HG02840 (cell line): ENCODE data around the gene GPATCH4.

Experiments used
- ATAC-seq: cut with Tn5 transposase; IDR thresholded peaks from one replicate; pipeline ENCODE4 v1.9.1; 2021; ENCODE audit warnings: mild to moderate bottlenecking, moderate library complexity, moderate number of reproducible peaks; ENCODE audit not compliant: unreplicated experiment, low FRiP score

The GPATCH4 gene

DNA sequence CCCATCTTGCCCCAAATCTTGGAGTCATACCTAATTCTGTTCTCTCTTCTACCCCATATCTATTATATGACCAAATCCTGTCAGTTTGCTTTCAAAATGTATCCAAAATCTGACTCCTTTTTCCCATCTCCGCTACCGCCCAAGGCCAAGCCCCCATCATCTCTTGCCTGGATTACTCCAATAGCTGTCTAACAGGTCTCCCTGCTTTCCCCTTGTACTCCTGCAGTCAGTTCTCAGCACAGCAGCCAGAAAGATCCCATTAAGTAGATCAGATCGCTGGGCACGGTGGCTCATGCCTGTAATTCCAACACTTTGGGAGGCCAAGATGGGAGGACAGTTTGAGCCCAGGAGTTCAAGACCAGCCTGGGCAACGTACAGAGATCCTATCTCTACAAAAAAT lies 48.8 kb downstream of the GPATCH4 start:
- no peak for ATAC-seq

DNA sequence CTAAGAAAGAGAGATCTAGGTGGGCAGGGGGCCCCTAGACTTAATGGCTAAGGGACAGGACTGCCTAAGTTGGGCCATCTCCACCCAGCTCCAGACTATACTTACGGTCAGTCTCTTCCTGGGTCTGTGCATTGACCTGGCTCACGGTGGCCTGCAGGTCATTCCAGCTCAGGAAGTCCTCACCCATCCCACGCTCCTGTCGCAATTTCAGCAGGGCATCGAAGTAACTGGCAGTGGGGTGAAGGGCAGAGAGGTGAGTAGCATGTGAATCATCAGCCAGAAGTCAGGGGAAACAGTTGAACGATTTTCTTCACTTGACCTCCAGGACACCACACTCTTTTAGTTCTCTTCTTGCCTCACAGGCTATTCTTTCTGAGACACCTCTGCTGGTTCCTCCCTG lies 49.4 kb downstream of the GPATCH4 start:
- ATAC-seq: no peak

DNA sequence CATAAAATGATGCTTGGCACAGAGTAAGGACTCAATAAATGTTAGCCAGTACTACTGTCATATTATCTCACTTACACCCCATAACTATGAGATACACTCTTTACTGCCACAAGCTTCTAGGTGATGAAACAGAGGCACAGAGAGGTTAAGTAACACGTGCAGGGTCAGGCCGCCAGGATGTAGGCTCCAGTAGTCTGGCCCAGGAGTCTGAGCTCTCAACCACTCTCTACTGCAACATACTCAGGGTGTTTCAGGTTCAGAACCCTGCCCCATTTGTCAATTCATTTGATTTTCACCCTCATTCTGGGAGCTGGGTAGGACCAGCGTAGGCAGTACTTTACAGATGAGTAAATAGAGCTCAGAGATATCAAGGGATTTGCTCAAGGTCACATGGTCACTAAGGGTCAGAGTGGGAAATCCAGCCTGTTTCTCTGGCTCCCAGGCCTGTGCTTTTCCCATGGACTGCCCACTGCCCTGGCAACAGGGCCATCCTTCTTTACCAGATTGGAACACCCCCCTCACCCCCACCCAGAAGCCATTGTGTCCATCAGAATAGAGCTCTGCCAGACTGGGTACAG lies 50.1 kb downstream of the GPATCH4 start:
- no peak for ATAC-seq

DNA sequence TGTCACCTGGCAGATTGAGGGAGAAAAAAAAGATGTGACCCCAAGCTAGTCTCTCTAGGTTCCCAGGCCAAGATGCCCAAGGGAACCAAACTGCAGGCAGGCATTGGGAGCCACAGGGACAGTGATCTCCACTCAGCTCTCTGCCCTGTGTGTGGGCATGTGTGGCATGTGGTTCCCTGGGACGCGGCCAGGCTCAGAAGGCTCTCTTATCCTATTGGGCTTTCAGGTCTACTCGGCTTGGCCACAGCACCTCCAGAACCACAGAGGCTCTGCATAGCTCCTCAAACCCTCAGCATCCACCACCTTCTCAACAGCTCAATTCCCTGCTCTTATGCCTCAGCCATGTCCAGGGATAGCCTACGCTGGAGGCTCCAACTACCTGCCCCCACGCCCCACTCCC lies 50.9 kb downstream of the GPATCH4 start:
- no peak for ATAC-seq

DNA sequence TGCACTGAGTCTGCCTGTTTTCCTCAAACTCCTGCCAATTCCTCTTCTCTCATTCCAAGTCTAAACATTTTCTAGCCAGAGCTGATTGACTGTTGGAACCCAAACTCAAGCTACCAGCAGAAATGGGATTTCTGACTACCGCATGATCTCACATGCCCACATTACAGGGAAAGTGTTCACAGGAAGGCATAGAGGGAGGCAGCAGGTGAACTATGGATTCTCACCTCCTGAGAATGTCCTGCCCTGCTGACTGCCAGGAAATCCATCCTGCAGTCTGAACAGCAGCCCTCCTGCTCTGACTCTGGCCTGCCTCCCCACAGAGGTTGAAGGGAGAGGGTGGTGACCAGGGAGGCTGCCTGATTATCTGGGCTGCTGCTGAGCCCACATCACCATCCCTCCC lies 51.4 kb downstream of the GPATCH4 start:
- no peak for ATAC-seq

DNA sequence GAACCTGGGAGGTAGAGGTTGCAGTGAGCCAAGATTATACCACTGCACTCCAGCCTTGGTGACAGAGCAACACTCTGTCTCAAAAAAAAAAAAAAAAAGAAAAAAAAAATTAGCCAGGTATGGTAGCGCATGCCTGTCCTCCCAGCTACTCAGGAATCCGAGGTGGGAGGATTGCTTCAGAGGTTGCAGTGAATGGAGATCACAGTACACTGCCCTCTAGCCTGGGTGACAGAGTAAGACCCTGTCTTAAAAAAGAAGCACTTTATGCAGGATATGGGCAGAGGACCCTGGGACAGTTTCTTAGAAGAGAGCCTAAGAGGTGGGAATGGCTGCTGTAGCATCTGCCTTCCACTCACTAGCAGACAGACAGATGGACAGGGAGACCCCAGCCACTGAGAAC lies 51.9 kb downstream of the GPATCH4 start:
- no peak for ATAC-seq

DNA sequence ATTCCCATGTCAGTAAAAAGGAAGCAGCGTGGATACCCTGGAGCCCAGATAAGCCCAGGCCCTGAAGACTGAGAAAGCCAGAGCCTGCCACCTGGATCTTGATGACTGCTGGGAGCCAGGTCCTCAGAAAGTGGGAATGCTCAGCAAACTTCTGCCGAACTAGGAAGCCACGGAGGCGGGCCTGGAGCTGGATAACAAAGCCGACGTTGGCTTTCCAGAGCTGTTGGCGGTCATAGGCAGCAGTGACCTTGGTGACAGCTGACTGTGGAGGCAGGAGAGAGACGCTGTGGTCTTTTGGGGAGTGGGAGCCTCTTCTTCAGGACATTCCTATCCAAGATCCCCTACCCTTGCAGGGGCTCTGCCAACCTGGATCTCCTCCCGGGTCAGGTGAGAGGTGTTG lies 53.3 kb downstream of the GPATCH4 start:
- no peak for ATAC-seq

DNA sequence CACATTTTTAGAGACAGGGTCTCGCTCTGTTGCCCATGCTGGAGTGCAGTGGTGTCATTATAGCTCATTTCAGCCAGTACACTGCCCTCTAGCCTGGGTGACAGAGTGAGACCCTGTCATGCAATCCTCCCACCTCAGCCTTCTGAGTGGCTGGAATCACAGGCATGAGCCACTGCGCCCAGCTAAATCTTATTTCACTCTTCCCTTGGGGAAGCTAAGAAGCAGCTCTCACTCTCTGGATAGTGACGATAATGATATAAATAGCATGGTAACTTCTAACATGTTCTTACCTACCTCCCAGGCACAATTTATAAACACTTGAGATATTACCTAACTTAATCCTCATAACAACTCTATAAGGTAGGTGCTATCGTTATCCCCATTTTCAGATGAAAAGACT lies 53.8 kb downstream of the GPATCH4 start:
- ATAC-seq: no peak

DNA sequence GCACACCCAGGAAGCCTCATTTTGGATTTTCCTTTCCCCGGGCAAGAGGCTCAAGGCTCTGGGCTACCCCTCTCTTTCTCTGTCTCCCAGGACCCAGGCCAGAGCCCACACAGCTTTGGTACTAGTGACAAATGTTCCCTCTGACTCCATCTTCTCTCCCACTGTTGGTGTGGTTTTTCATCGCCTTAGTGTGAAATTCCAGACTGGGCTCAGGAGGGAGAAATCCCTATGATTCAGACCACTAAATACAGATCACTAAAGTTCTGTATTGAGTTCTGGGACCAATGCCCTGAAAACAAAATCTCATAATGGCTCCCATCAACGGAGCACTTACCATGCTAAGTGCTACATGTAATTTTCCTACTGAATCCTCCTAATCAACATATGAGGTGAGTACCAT lies 55.0 kb downstream of the GPATCH4 start:
- no peak for ATAC-seq

DNA sequence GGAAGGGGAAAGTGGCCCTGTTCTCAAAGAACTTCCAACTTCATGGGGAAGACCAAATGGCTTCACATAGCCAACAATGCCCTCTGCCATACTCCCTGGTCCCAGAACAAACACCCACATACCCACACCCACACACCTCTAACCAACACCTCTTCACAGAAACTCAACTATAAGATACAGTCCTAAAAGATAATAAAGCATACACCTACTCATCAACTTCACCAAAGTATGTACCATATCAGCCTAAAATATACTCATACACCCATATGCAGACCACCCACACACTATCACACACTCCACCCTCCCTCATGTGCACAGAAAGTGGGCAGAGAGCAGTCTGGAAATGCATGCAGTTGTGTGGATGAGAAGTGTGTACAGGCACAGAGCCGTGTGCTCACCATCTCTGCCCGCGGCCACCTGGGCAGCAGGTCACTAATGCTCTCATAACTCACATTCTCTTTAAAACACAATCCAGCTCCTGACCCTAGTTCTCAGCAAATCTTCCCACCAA lies 56.6 kb downstream of the GPATCH4 start:
- ATAC-seq: no peak
